NCI-H226 (cell line): ENCODE results near the gene MAGI2.

Experiments used
- DNase-seq: peaks from one replicate; pipeline ENCODE4 v3.0.0-alpha.2; 2015

MAGI2 gene

GRCh38 chr7:78195281-78195680, 1258.2 kb downstream of the MAGI2 start:
- DNase-seq, result no peak

GRCh38 chr7:78194611-78195010, 1258.9 kb downstream of the MAGI2 start:
- DNase-seq, result no peak

DNA sequence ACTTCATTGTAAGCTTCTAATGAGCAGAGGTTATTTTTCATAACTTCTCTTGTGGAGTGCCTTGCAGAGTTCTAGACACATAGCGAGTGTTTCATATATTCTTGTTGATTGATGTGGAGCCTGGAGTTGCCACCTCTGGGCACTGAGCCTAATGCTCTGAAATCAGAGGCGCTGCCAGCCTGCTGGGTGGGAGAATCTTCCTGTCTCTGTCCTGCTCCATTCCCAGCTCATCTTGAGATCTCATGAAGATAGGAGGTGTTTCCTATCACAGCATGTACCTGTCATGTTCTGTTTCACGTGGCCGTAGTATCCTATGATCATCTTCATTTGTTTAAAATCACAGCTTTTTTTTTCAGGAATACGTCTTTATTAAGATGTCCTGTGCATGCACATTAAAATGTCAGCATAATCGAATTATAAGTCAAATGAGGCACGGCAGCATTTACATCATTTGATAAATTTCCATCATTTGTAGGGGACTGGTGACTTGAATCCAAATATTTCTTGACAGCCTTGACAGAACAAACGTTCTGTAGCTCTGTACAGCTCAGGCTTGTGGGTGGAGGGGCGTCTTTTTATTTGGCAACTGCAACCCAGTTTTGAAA, 1261.9 kb downstream of the MAGI2 start:
- DNase-seq, result no peak

DNA sequence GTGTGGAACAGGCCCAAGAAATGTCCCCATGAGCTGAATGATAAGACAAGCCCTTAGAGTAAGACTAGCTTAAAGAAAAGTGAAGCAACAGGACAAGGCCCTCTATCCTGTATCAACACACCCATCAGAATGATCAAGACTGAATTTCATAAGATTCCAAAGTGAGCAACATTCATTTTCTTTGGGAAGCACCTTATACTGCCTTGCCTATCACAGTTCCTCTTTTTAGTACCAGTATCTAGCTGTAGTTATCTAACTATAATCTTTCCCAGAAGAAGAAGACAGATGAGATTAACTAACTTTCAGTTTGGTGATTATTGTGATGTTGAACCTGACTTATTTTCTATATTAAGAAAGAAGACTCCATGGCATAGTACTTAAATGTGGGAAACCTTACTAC, 1263.7 kb downstream of the MAGI2 start:
- no peak for DNase-seq

DNA sequence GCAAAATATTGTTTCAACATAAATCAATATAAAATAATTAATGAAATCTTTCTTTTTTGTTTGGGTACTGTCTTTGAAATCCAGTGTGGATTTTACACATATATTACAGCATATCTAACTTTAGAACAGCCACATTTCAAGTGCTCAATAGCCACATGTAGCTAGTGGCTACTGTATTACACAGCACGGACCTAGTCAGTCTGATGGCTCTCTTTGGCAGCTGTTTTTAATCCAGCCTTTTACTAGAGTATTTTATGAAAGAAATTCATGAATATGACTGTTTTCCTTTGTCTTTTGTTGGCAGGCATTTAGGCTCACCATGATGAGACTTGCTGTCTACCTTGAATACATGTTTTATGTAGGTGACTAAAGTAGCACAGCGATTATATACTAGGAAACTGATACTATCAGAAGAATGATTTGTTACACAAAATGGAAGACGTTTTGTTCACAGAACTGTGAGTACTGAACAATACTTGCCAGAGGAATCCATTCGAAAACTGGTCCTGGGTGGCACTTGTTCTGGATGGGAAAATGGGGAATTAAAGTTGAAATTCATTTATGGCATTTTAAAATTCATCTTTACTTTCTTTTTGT, 1268.2 kb downstream of the MAGI2 start:
- no peak for DNase-seq

GRCh38 chr7:78184299-78184698, 1269.2 kb downstream of the MAGI2 start:
- no peak for DNase-seq

DNA sequence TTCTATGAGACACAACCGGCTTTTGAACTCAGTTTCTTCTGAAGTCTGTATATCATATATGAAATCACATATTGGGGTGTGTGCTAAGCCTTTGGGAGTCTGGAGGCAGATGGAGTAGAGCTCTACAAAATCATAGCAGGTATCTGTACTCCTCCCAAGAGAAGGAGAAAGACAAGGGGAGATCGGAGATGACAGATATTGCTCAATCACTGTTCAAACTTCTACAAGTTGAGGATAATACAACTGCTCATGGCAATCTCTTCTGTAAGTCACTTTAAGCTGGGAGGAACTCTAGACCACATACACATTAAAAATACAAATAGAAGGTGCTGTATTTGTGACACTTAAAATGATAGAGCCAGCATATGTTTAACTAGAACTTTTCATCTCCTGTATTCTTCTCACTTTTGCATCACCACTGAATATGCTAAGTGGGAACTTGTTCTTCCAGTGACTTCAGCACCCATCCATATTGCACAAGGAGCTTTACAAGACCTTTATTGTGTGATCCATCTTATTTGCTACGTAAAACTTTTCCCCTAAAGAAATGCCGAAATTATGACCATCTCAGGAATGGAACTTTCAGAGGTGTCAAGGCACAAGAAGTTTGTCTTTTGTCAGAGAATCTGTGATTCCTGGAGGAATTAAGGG, 1273.5 kb downstream of the MAGI2 start:
- no peak for DNase-seq

DNA sequence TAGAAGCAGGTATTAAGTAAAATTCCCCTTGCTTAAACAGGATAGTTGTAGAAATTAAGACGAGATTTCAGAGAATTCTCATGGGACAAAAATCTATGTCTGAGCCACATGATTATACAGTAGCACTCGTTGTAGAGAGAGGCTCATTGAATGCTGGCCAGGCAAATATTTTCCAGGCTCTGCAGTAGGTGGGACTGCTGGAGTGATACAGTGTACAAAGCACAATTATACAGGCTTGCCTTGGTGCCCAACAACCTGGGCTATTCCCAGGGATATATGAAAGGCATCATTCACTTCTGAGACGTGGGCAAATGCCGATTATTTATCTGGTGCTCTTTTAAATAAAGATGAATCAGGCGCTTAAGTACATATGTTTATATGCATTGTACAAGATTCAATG, 1274.3 kb downstream of the MAGI2 start:
- DNase-seq, result no peak

- no peak for DNase-seq
These were observed 1275.1 kb downstream of the MAGI2 start for GRCh38 chr7:78178319-78178718.

- peak; percentile 83 for DNase-seq
These were observed 1277.3 kb downstream of the MAGI2 start for GRCh38 chr7:78176171-78176570.

- DNase-seq, result no peak
These were observed 1278.0 kb downstream of the MAGI2 start for GRCh38 chr7:78175330-78176100.

- DNase-seq, result no peak
These were observed 1279.8 kb downstream of the MAGI2 start for GRCh38 chr7:78173666-78174065.

- DNase-seq, result no peak
These were observed 1280.4 kb downstream of the MAGI2 start for GRCh38 chr7:78172933-78173591.

DNA sequence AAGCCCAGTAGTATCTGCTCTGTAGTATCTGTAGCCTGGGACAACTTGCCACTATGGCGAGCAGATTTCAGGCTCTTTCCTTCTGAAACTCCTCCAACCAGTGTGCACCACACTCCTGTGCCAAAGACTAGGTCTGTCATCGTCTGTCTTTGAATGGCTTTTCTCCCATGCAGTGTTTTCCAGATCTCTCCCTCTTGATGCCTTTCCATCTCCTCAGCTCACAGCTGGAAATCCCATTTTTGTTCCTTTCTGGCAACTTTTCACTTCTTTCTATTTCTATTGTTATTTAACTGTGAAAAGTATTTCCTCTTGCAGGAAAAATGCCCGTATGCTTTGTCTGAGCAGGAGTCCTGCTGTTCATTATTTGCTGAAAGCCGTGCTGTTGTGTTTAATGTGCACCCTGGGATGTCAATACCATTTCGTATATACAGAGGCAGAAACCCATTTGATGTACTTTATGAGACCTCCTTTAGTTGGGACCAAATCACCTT, 1281.2 kb downstream of the MAGI2 start:
- DNase-seq, result no peak

DNA sequence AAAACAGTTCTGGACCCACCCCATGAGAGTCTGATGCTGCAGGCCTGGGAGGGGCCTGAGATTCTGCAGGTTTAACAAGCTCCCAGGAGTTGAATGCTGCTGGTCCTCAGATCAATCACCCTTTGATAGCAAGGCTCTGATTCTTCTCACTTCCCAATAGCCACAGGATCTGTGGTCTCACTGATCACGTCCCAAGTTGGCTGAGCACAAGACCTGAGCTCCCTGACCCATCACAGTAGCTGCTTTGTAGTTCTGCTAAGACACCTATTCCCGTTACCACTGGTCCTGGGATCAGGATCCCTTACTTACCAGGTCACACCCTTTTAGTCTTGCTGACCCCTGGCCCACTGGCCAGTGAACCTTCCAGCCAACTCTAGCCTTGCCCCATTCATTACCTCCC, 1282.1 kb downstream of the MAGI2 start:
- no peak for DNase-seq

GRCh38 chr7:78170815-78171214, 1282.7 kb downstream of the MAGI2 start:
- no peak for DNase-seq

- DNase-seq, result no peak
These were observed 1283.5 kb downstream of the MAGI2 start for GRCh38 chr7:78169992-78170391.

DNA sequence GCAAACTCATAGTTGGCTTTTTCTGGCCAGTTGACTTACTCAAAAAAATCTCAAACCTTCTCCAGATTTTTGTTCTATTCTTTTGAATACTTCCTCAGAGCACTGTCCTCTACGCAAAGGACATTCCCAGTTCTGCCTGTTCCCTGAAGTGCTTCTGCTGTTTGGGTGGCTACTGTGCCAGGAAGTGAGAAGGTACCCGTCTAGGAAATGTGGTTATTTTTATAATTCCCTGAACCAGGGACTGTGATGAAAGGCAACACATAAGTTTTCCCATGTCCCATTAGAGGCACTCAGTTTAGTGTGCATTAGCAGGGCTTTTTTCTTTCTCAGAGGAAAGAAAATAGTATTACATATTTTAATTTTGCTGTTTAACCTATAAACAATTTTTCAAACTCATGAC, 1284.6 kb downstream of the MAGI2 start:
- DNase-seq, result no peak

- DNase-seq, result no peak
These were observed 1285.6 kb downstream of the MAGI2 start for GRCh38 chr7:78167860-78168259.

DNA sequence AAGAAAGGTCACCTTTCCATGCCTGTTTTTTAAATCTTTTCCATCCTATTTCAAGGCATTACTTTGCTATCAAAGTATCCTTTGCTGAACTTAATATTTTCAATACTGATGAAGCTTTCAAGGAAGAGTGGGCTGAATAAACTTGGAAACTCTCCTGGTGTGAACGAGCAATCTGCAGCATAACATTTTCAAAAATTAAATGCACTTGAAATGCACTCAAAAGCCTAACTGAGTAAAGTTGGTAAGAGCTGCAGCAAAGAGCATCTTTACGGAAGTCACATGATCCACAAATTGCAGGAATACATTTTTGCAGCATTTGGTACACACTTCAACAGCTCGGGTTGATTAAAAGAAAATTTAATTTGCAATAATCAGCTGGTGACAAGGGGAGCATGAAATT, 1287.6 kb downstream of the MAGI2 start:
- no peak for DNase-seq

DNA sequence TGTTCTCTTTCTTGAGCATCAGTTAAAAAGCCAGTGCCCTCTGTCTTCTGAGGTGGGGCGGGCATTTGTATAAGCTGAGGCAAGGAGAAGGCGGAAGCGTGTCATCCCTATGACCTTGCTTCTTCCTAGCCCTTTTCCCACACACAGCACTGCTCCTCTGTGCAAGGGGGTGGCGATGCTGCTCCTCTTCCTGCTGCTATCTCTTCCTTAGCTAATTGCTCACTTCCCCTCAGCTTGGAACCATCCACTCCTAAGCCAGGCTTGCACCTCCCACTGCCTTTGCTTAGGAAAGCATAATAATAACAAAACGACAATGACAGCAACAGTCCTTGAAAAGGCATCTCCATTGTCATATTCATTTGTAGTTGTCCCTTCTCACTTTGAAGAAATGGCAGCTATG, 1288.0 kb downstream of the MAGI2 start:
- no peak for DNase-seq

GRCh38 chr7:78164459-78164858, 1289.0 kb downstream of the MAGI2 start:
- DNase-seq, result no peak

DNA sequence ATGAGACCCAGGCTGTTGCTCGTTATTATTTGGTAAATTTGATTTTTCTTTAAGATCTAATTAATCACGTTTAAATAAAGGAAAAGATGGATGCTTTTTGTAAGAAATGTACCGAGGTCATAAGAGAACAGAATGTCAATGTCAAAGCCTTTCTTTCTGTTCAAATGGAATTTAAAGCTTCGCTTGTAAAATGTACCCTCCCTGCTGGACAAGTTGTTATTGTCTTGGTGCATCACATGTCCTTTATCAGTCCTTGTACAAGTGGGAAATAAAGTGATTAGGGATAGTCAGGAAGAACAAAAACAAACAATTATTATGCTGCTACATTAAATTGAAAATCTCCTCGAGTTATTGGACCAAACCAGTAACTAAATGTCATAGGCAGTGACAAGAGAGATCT, 1291.7 kb downstream of the MAGI2 start:
- no peak for DNase-seq
